AG04449 (cell line): ENCODE results near the gene TMEM178A.

Source experiments
- CTCF ChIA-PET: fragments of 350-600 bp; formaldehyde crosslinking; extraction: SDS; loops from one replicate; lab custom pipeline; 2021; ENCODE audit warnings: antibody characterized with exemption; lab: Yijun Ruan, JAX
- POLR2A ChIA-PET: fragments of 400-600, 350-600 bp; formaldehyde crosslinking; extraction: SDS; loops from one replicate; lab custom pipeline; 2020; ENCODE audit warnings: antibody characterized with exemption, inconsistent platforms; lab: Yijun Ruan, JAX
- DNase-seq: peaks from one replicate; pipeline ENCODE4 v3.0.0-alpha.2; 2010; ENCODE audit warnings: low read depth, low spot score
- H3K4me3 ChIP-seq: 2 replicates; pipeline ENCODE4 v1.5.1; 2011; ENCODE audit warnings: low read depth, mild to moderate bottlenecking, control low read depth, low read length
- CTCF ChIP-seq: IDR thresholded peaks from one replicate; pipeline ENCODE4 v1.5.1; 2011; ENCODE audit warnings: mild to moderate bottlenecking, moderate library complexity, low read length, control low read depth, inconsistent platforms; ENCODE audit not compliant: insufficient read depth; ENCODE audit errors: missing control alignments

Gene TMEM178A

DNA sequence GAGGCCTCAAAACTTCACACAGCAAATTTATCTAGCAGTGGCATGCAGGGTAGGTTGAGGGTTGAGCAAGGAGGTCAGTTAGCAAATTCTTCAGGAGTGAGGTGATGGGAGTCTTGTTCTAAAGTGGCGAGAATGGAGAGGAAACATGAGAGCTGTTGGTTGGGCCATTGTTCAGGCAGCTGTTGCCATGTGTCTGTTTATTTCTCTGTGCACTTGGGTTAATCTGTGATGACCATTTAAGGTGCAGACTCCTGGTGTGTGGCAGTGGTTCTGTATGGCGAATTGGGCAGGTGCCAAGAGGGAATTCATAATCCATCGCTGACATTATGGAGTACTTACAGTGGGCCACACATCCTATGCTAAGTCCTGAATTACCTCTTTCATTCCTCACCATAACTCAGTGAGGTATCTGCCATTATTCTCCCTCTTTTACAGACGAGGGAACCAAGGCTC lies 30.4 kb downstream of the TMEM178A start:
- TF ChIP-seq CTCF = no peak
- peak; percentile 69 for DNase-seq
- H3K4me3 ChIP-seq = no peak overlapping the region
- CTCF ChIA-PET = interaction anchor here (0.6 to 4.6 kb wide), 43 partner anchors 8 to 637 kb away, joined by 3 to 84 read pairs (median 4); no protein-coding TSS in a partner anchor
- POLR2A ChIA-PET = no interaction called here

DNA sequence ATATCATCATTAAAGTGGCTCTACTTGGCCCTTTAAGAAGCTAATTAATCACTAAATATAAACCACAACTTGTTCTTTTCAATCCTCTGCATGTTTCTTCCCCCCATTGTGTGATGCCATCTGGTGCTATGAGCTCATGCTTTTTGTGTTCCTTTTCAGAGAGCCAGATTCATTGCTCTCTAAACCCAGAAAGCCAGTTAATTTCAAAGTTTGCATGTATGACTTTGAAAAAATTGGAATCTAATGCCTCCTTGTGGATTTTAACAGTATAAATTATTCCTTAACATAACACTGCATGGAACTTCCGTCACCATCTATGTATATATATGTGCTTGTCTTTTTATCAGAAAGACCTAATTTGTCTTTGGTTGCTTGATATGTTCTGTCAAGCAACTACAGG lies 31.1 kb downstream of the TMEM178A start:
- POLR2A ChIA-PET = interaction anchor here (0.6 kb wide), 1 partner anchor 202 kb away, joined by 3 read pairs; no protein-coding TSS in a partner anchor
- H3K4me3 ChIP-seq = no peak overlapping the region
- peak; percentile 28 for DNase-seq
- TF ChIP-seq CTCF = no peak
- CTCF ChIA-PET = interaction anchor here (0.6 to 4.6 kb wide), 48 partner anchors 9 to 638 kb away, joined by 3 to 84 read pairs (median 4); no protein-coding TSS in a partner anchor

DNA sequence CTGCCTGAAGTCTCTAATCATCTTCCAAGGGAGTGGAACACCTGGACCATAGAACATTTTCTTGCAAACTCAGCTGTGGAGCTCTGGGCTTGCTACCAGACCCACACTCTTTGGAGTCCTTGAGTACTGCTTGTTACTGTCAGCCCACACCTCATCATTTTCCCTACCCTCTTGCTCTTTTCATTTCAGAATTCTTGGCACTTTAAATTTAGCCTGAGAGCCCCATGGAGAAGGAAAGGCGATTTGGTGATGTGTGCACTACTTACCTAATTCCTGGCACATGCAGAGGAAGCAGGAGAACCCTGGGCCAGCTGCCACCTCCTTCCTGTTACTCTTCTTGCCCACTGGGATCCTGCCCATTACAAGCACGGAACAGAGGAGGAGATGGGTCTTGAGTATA lies 31.7 kb downstream of the TMEM178A start:
- CTCF ChIA-PET = interaction anchor here (0.8 to 4.6 kb wide), 32 partner anchors 8 to 639 kb away, joined by 3 to 84 read pairs (median 5); no protein-coding TSS in a partner anchor
- POLR2A ChIA-PET = interaction anchor here (0.6 kb wide), 1 partner anchor 202 kb away, joined by 3 read pairs; no protein-coding TSS in a partner anchor

GRCh38 chr2:39701137-39701536 lies 35.4 kb downstream of the TMEM178A start:
- POLR2A ChIA-PET = no interaction called here
- no peak overlapping the region for H3K4me3 ChIP-seq
- DNase-seq = no peak
- CTCF ChIA-PET = interaction anchor here (1.1 kb wide), 1 partner anchor 13 kb away, joined by 3 read pairs; no protein-coding TSS in a partner anchor
- TF ChIP-seq CTCF = no peak

More for the DNA sequence above, 31.7 kb downstream of the TMEM178A start:
- DNase-seq = no peak
- TF ChIP-seq CTCF = no peak
- H3K4me3 ChIP-seq = no peak overlapping the region

DNA sequence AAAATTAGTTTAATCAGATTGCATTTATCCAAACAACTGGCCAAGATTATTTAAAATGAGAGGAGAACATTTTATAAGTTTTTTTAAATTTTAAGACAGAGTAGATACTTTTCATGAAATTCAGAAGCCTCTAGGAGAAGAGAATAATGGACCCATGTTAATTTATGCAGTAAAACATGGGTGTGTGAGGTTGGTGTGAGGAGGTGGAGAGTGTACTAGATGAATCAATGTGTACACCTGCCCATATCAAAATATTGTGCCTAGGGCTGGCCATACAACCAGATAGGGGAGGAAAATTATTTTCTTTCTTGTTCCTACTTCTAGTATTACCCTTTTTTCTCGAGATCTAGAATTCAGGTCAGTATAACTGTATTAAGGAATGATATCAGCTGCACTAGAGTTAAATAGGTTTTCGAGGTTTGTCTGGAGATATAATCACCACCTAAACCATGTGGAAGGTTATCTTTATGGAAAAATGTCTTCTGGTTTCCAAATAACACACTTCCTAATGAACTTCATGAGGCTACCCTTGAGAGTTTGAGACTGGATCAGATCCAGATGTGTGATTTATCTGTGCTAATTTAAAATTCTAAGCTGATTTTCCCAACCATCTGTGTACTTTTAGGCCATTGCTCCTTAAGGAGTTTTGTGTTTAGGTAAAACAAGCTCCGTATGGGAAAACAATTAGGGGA lies 37.6 kb downstream of the TMEM178A start:
- ChIA-PET POLR2A (no interaction called here), CTCF (interaction anchor here (0.8 kb wide), 1 partner anchor 8 kb away, joined by 3 read pairs; no protein-coding TSS in a partner anchor)
- DNase-seq = no peak
- TF ChIP-seq CTCF = no peak
- H3K4me3 ChIP-seq = no peak overlapping the region

DNA sequence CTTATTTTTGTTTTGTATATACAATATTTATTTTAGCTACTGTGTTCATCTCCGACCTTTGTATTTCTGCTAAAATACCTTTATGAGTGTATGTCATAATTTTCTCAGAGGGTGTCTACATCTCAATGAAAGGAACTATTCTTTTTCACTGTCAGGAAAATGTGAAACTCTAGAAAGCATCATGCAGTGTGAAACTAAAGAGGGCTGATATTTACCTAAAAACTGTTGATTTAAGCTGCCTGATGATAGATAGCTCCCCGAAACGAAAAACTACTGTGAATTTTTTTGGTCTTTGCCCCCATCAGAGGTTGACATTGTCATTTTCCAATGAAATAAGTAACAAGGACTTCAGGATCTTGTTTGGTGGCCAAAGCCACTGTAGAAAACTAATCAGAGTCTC lies 38.8 kb downstream of the TMEM178A start:
- no peak for TF ChIP-seq CTCF
- ChIA-PET CTCF (interaction anchor here (0.7 to 2.5 kb wide), 7 partner anchors 8 to 758 kb away, joined by 3 to 16 read pairs (median 4); no protein-coding TSS in a partner anchor), POLR2A (no interaction called here)
- no peak for DNase-seq
- no peak overlapping the region for H3K4me3 ChIP-seq
